B cell (primary cell): ENCODE measurements around the gene NTRK2. TPM values are rescaled to one million over a fixed set of nuclear protein-coding genes. Genes with fewer than 3 reads are reported as not detected.

Source experiments
- ATAC-seq: fragments of 200-7000 bp; cut with Tn5 transposase; one replicate; pipeline ENCODE4 v1.10.0; 2021; ENCODE audit warnings: low read depth, mild to moderate bottlenecking, moderate number of reproducible peaks, moderate library complexity
- CTCF ChIA-PET: fragments of 350-600 bp; sonication (Branson Sonifier 250); formaldehyde crosslinking; loops from one replicate; lab custom pipeline; 2021; ENCODE audit warnings: antibody characterized with exemption, inconsistent platforms; lab: Charles Lee
- POLR2A ChIA-PET: fragments of 350-600 bp; sonication (Branson Sonifier 250); formaldehyde crosslinking; loops from one replicate; lab custom pipeline; 2021; ENCODE audit warnings: antibody characterized with exemption; lab: Charles Lee
- DNase-seq: peaks from one replicate; pipeline ENCODE4 v3.0.0; 2013
- H2AFZ ChIP-seq: 2 replicates; pipeline ENCODE4 v1.6.1; 2012; ENCODE audit warnings: mild to moderate bottlenecking, low read depth, low read length; ENCODE audit not compliant: insufficient read depth, poor library complexity, severe bottlenecking
- H3K27ac ChIP-seq, 2 donors: 1 replicate in 1 of 2; 2 replicates in 1 of 2; pipeline ENCODE4 v1.5.1; 2012 to 2013; ENCODE audit warnings: low read length in 2 of 2, mild to moderate bottlenecking in 2 of 2, moderate library complexity in 1 of 2
- H3K27me3 ChIP-seq, 4 experiments: fragments of 200-600 bp in 1 of 4; sonication (generic) in 1 of 4; replicated peaks in 1 of 4; 1 replicate in 2 of 4; 2 replicates in 2 of 4; pipeline versions ENCODE4 v1.6.1 to v1.7.0; 2013 to 2016; ENCODE audit warnings: low read length in 3 of 4, mild to moderate bottlenecking in 2 of 4, mixed read lengths in 1 of 4, moderate library complexity in 1 of 4; ENCODE audit not compliant: insufficient read depth in 4 of 4, control insufficient read depth in 3 of 4; ENCODE audit errors: control extremely low read depth in 1 of 4
- H3K36me3 ChIP-seq, 2 experiments: replicated peaks in 1 of 2; 1 replicate in 1 of 2; 2 replicates in 1 of 2; pipeline versions ENCODE4 v1.6.1 to v1.7.1; 2013; ENCODE audit warnings: low read length in 1 of 2; ENCODE audit not compliant: insufficient read depth in 2 of 2, control insufficient read depth in 1 of 2; ENCODE audit errors: control extremely low read depth in 1 of 2, extremely low read depth in 1 of 2
- H3K4me1 ChIP-seq, 2 donors: fragments of 200-600 bp in 1 of 2; sonication (generic) in 1 of 2; 1 replicate in 1 of 2; 2 replicates in 1 of 2; pipeline versions ENCODE4 v1.5.1 to v1.6.1; 2013 to 2017; ENCODE audit warnings: low read length in 2 of 2; ENCODE audit not compliant: control insufficient read depth in 2 of 2, insufficient read depth in 2 of 2
- H3K4me2 ChIP-seq: replicated peaks from 2 replicates; pipeline ENCODE3; 2012; ENCODE audit warnings: mild to moderate bottlenecking, low read depth, low read length; ENCODE audit not compliant: poor library complexity, severe bottlenecking
- H3K4me3 ChIP-seq, 5 experiments: fragments of 200-600 bp in 1 of 5; sonication (generic) in 1 of 5; 1 replicate in 3 of 5; 2 replicates in 2 of 5; pipeline versions ENCODE4 v1.5.1 to v1.7.0; 2011 to 2016; ENCODE audit warnings: low read length in 4 of 5, mild to moderate bottlenecking in 4 of 5, low read depth in 2 of 5, control low read depth in 1 of 5, moderate library complexity in 1 of 5; ENCODE audit not compliant: insufficient read depth in 1 of 5; ENCODE audit errors: control extremely low read depth in 1 of 5, extremely low read depth in 1 of 5
- H3K79me2 ChIP-seq: fragments of 200-600 bp; sonication (generic); one replicate; pipeline ENCODE4 v1.6.0; 2016; ENCODE audit warnings: low read length; ENCODE audit not compliant: control insufficient read depth, insufficient read depth
- H3K9ac ChIP-seq: fragments of 200-600 bp; sonication (generic); 2 replicates; pipeline ENCODE4 v1.6.1; 2017; ENCODE audit warnings: mild to moderate bottlenecking, low read length, moderate library complexity
- H3K9me3 ChIP-seq, 3 donors: one replicate each; pipeline versions ENCODE4 v1.6.1 to v1.7.1; 2013; ENCODE audit warnings: low read length in 2 of 3; ENCODE audit not compliant: control insufficient read depth in 2 of 3, insufficient read depth in 1 of 3; ENCODE audit errors: control extremely low read depth in 1 of 3
- H4K20me1 ChIP-seq: 2 replicates; pipeline ENCODE4 v1.6.0; 2012; ENCODE audit warnings: mild to moderate bottlenecking, low read length; ENCODE audit not compliant: insufficient read depth, control insufficient read depth, poor library complexity, severe bottlenecking
- H3K27ac Mint-ChIP-seq: one replicate; pipeline ENCODE4 v1.8.0; 2021; ENCODE audit warnings: mixed read lengths
- H3K27me3 Mint-ChIP-seq: one replicate; pipeline ENCODE4 v1.8.0; 2021; ENCODE audit warnings: mixed read lengths
- H3K4me1 Mint-ChIP-seq: one replicate; pipeline ENCODE4 v1.8.0; 2021; ENCODE audit warnings: mixed read lengths
- H3K4me3 Mint-ChIP-seq: one replicate; pipeline ENCODE4 v1.8.0; 2021; ENCODE audit warnings: mixed read lengths
- H3K9me3 Mint-ChIP-seq: one replicate; pipeline ENCODE4 v1.8.0; 2022; ENCODE audit warnings: mixed read lengths; ENCODE audit not compliant: insufficient read depth
- CTCF ChIP-seq: fragments of 200-600 bp; IDR thresholded peaks from one replicate; pipeline ENCODE4 v1.8.0; 2022; ENCODE audit warnings: antibody characterized with exemption, mild to moderate bottlenecking
- EZH2 ChIP-seq: IDR thresholded peaks from 2 replicates; pipeline ENCODE4 v1.6.1; 2012; ENCODE audit warnings: borderline replicate concordance, low read depth, mild to moderate bottlenecking, moderate library complexity, low read length; ENCODE audit not compliant: insufficient read depth, poor library complexity, severe bottlenecking
- WGBS: methylation state at CpG from one replicate; pipeline ENCODE4 v1.1.5; 2013; ENCODE audit warnings: missing lambda C conversion rate; ENCODE audit not compliant: insufficient coverage; 5-methylcytosine and 5-hydroxymethylcytosine counted together
- intact Hi-C: fragments of 100-400 bp; cut with micrococcal nuclease; formaldehyde crosslinking; loops from one replicate; pipeline ENCODE4 v1.10.0; 2022
- polyA plus RNA-seq: library from polyadenylated mRNA; depleted of rRNA; stranded (reverse); fragments of >200 nt; gene quantifications from 2 replicates; pipeline ENCODE4 v1.2.3, GENCODE V29; 2012
- total RNA-seq, 2 donors: library from RNA; stranded (reverse); fragments of 120-200 nt in 1 of 2; gene quantifications; 1 replicate in 1 of 2; 2 replicates in 1 of 2; pipeline versions ENCODE4 v1.2.3 to v1.2.4, GENCODE V29; 2013 to 2022

The NTRK2 gene
- total and polyA plus RNA-seq, 2 donors (not counting 1 experiment from before 2014, with no cell fraction given) = 0.03 to 0.10 TPM

GRCh38 chr9:84716217-84716616 is 46.7 kb downstream of the NTRK2 start:
- H3K4me2 ChIP-seq = no peak overlapping the region
- ChIA-PET POLR2A (no interaction called here), CTCF (no interaction called here)
- no peaks in the 10 kb centered on the region for H4K20me1 ChIP-seq
- no peaks in the 10 kb centered on the region for H3K79me2 ChIP-seq
- H3K27me3 ChIP-seq = no peaks in the 10 kb centered on the region
- H3K36me3 ChIP-seq = no peaks in the 10 kb centered on the region
- H3K9ac ChIP-seq = no peak overlapping the region
- no peaks in the 10 kb centered on the region for H3K4me1 ChIP-seq
- Mint-ChIP-seq H3K4me1 (no peaks in the 10 kb centered on the region), H3K9me3 (no peaks in the 10 kb centered on the region), H3K27me3 (peaks cover 6% of the 10 kb centered on the region), H3K4me3 (no peak overlapping the region), H3K27ac (no peak overlapping the region)
- peaks cover 0 to 4% (median 0%) of the 10 kb centered on the region in 3 donors for H3K9me3 ChIP-seq
- DNase-seq (no peak), ATAC-seq (no peak)
- intact Hi-C loops = no loop called here
- H3K4me3 ChIP-seq = no peak overlapping the region
- no peak overlapping the region for H2AFZ ChIP-seq
- no CpG with 5 or more reads among the region's 3 CpGs for WGBS
- no peak for TF ChIP-seq EZH2
- no peak overlapping the region for H3K27ac ChIP-seq

DNA sequence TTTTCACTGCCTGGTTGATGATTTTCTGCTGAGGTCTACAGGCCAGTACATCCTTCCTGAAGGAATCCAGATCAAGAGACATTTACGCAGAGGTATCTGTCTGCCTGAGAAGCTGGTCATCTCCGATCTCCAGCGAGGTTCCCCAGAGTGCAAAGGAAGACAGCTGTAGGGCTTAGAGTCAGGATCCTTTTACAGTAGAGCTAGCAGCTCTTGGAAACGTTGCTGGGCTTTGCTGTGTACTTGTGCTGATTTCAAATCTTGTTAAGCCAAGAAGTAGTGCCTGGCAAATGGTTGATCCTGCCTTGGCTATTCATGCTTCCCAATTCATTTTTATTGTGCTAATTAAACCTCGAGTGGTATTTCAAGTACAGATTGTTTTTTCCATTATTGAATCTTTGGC is 48.9 kb downstream of the NTRK2 start:
- no peak overlapping the region for H3K27ac ChIP-seq
- ATAC-seq (no peak), DNase-seq (no peak)
- peaks cover 0 to 5% (median 0%) of the 10 kb centered on the region in 3 donors for H3K9me3 ChIP-seq
- POLR2A ChIA-PET = no interaction called here
- intact Hi-C loops = no loop called here
- H3K79me2 ChIP-seq = no peaks in the 10 kb centered on the region
- Mint-ChIP-seq H3K9me3 (no peaks in the 10 kb centered on the region), H3K27ac (no peak overlapping the region), H3K27me3 (peaks cover 5% of the 10 kb centered on the region), H3K4me3 (no peak overlapping the region), H3K4me1 (no peaks in the 10 kb centered on the region)
- H3K4me3 ChIP-seq = no peak overlapping the region
- no peaks in the 10 kb centered on the region for H3K4me1 ChIP-seq
- TF ChIP-seq CTCF (no peak), EZH2 (no peak)
- no peaks in the 10 kb centered on the region for H4K20me1 ChIP-seq
- CTCF ChIA-PET = no interaction called here
- no peak overlapping the region for H3K9ac ChIP-seq
- no peaks in the 10 kb centered on the region for H3K27me3 ChIP-seq
- H3K4me2 ChIP-seq = no peak overlapping the region
- no peaks in the 10 kb centered on the region for H3K36me3 ChIP-seq
- 83% methylated on average over 4 of the region's 5 CpGs for WGBS
- H2AFZ ChIP-seq = no peak overlapping the region
